Measurements from ENCODE around the gene TMEM51.

Gene TMEM51

GRCh38 chr1:15153184-15153841 is at the start of gene TMEM51:
TMEM51 (plus strand) TSS chr1:15153747; CDS start chr1:15215088, 61,341 bp downstream.
- peak in 39 of 42 donors; percentile 20 to 71 (median 48) for DNase-seq
- intact Hi-C loops (cut with DNase I): loop anchor here (5.0 kb wide), 1 partner anchor 119 kb away; no protein-coding TSS in a partner anchor

GRCh38 chr1:15103906-15104305 is 49.6 kb upstream of the TMEM51 start:
- intact Hi-C loops (cut with DNase I): no loop called here
- DNase-seq: no peak

GRCh38 chr1:15104768-15105167 is 48.8 kb upstream of the TMEM51 start:
- intact Hi-C loops (cut with DNase I): no loop called here
- no peak for DNase-seq

- DNase-seq: no peak
Observed at GRCh38 chr1:15106608-15107007, 46.9 kb upstream of the TMEM51 start.

GRCh38 chr1:15107058-15107687 is 46.4 kb upstream of the TMEM51 start:
- intact Hi-C loops (cut with DNase I): no loop called here
- no peak for DNase-seq

More at GRCh38 chr1:15106608-15107007, 46.9 kb upstream of the TMEM51 start:
- intact Hi-C loops (cut with DNase I): no loop called here

GRCh38 chr1:15107911-15108310 is 45.6 kb upstream of the TMEM51 start:
- DNase-seq: no peak
- intact Hi-C loops (cut with DNase I): no loop called here

GRCh38 chr1:15110128-15110866 is 43.2 kb upstream of the TMEM51 start:
- intact Hi-C loops (cut with DNase I): no loop called here
- no peak for DNase-seq

- intact Hi-C loops (cut with DNase I): no loop called here
- no peak for DNase-seq
Observed at GRCh38 chr1:15110867-15111230, 42.7 kb upstream of the TMEM51 start.

- no peak for DNase-seq
- intact Hi-C loops (cut with DNase I): no loop called here
Observed at GRCh38 chr1:15113146-15113545, 40.4 kb upstream of the TMEM51 start.

GRCh38 chr1:15114884-15115283 is 38.7 kb upstream of the TMEM51 start:
- intact Hi-C loops (cut with DNase I): no loop called here
- no peak for DNase-seq

- DNase-seq: no peak
- intact Hi-C loops (cut with DNase I): no loop called here
Observed at GRCh38 chr1:15115542-15116330, 37.8 kb upstream of the TMEM51 start.

GRCh38 chr1:15116966-15117365 is 36.6 kb upstream of the TMEM51 start:
- no peak for DNase-seq
- intact Hi-C loops (cut with DNase I): no loop called here

- intact Hi-C loops (cut with DNase I): no loop called here
- DNase-seq: no peak
Observed at GRCh38 chr1:15117671-15118325, 35.7 kb upstream of the TMEM51 start.

GRCh38 chr1:15118579-15118978 is 35.0 kb upstream of the TMEM51 start:
- no peak for DNase-seq
- intact Hi-C loops (cut with DNase I): no loop called here

- intact Hi-C loops (cut with DNase I): no loop called here
- no peak for DNase-seq
Observed at GRCh38 chr1:15120251-15120945, 33.1 kb upstream of the TMEM51 start.

GRCh38 chr1:15122331-15122730 is 31.2 kb upstream of the TMEM51 start:
- intact Hi-C loops (cut with DNase I): no loop called here
- DNase-seq: no peak

- no peak for DNase-seq
- intact Hi-C loops (cut with DNase I): no loop called here
Observed at GRCh38 chr1:15123270-15123669, 30.3 kb upstream of the TMEM51 start.

GRCh38 chr1:15123925-15124324 is 29.6 kb upstream of the TMEM51 start:
- intact Hi-C loops (cut with DNase I): no loop called here
- no peak for DNase-seq

Data from head of caudate nucleus (tissue), 42 donors.